KG1 (cell line): ENCODE measurements around the gene CDH3.
"Not testable (repeated sequence)": the region's sequence is repeated elsewhere in the genome, so short reads cannot be mapped to it uniquely, and the experiment has no call there.

Experiments
- DNase-seq: peaks from one replicate; lab custom pipeline; 2025; lab: John Stamatoyannopoulos, UW

CDH3 gene

GRCh38 chr16:68704232-68704867 is 59.2 kb downstream of the CDH3 start:
- peak; percentile 28 for DNase-seq

- no peak for DNase-seq
Measured at GRCh38 chr16:68707340-68708152, 62.4 kb downstream of the CDH3 start.

- DNase-seq = no peak
Measured at GRCh38 chr16:68710211-68710610, 65.1 kb downstream of the CDH3 start.

GRCh38 chr16:68711421-68712139 is 66.5 kb downstream of the CDH3 start:
- DNase-seq = no peak

GRCh38 chr16:68713361-68713760 is 68.3 kb downstream of the CDH3 start:
- no peak for DNase-seq

- no peak for DNase-seq
Measured at GRCh38 chr16:68715471-68715870, 70.4 kb downstream of the CDH3 start.

- not testable (repeated sequence) for DNase-seq
Measured at GRCh38 chr16:68716516-68716915, 71.4 kb downstream of the CDH3 start.

GRCh38 chr16:68717684-68718083 is 72.6 kb downstream of the CDH3 start:
- DNase-seq = no peak

- DNase-seq = no peak
Measured at GRCh38 chr16:68718590-68718989, 73.5 kb downstream of the CDH3 start.

- no peak for DNase-seq
Measured at GRCh38 chr16:68719993-68720489, 74.9 kb downstream of the CDH3 start.

GRCh38 chr16:68722119-68723024 is 77.3 kb downstream of the CDH3 start:
- no peak for DNase-seq

GRCh38 chr16:68724797-68725196 is 79.7 kb downstream of the CDH3 start:
- DNase-seq = no peak

- no peak for DNase-seq
Measured at GRCh38 chr16:68728523-68728922, 83.4 kb downstream of the CDH3 start.

- DNase-seq = no peak
Measured at GRCh38 chr16:68731637-68732036, 86.5 kb downstream of the CDH3 start.

- DNase-seq = no peak
Measured at GRCh38 chr16:68732042-68732680, 87.1 kb downstream of the CDH3 start.

GRCh38 chr16:68732741-68733399 is 87.8 kb downstream of the CDH3 start:
- DNase-seq = no peak

GRCh38 chr16:68733570-68733969 is 88.5 kb downstream of the CDH3 start:
- no peak for DNase-seq

- DNase-seq = no peak
Measured at GRCh38 chr16:68734782-68735181, 89.7 kb downstream of the CDH3 start.

GRCh38 chr16:68736561-68736960 is 91.5 kb downstream of the CDH3 start:
- no peak for DNase-seq

- no peak for DNase-seq
Measured at GRCh38 chr16:68737046-68737729, 92.1 kb downstream of the CDH3 start, which contains the start of gene CDH1. Gene CDH1, plus strand, starts transcription at chr16:68737292. Its CDS starts 124 bp downstream, at chr16:68737416.
